Measurements from ENCODE around the gene CYP26B1. TPM values are rescaled to one million over a fixed set of nuclear protein-coding genes. Genes with fewer than 3 reads are reported as not detected.

The CYP26B1 gene
- polyA plus RNA-seq, 1 experiment = 0.27 TPM

GRCh38 chr2:72148837-72149555, 1.3 kb upstream of the CYP26B1 start:
- CTCF ChIA-PET = interaction anchor here (0.9 to 10.2 kb wide), 11 partner anchors 8 to 611 kb away, joined by 4 to 213 read pairs (median 6); no protein-coding TSS in a partner anchor

DNA sequence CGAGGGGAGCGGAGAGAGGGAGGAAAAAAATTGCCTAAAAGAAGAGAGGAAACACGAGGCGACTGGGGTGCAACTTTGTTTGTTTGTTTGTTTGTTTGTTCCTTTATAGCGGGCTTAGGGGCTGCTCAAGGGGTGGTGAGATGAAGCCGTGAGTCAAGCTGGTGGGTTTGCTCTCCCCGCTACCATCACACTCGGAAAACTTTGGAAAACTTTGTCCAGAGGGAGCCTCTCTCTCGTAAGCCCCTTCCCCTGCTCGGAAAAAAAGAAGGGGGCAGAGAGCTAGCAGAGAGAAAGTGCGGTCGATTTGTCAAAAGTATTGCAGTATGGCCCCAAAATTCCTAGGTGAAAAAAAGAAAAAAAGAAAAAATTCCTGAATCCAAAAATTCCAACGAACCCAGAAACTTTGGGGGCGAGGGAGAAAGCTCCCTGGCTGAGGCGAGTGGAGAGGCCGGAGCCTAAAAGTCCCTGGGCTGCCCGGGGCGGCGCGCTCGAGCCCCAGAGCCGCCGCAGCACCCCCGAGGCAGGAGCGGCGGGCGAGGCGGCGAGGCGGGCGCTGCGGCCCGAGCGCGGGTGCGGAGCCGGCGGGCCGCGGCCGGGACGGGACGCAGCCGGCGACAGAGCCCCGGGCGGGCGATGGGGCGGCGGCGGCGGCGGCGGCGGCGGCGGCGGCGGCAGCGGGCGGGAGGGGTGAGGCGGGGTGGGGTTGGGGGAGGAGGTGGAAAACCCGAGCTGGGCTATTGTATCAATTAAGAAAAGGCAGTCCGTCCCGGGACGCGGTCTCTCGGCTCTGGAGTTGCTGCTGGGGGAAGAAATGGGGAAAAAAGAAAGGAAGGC, 558 bp upstream of the CYP26B1 start:
- POLR2A ChIA-PET = interaction anchor here (0.5 kb wide), 1 partner anchor 817 kb away, joined by 9 read pairs; the partner anchor contains the start of gene ZNF638
- CTCF ChIA-PET = interaction anchor here (0.8 to 10.2 kb wide), 6 partner anchors 10 to 599 kb away, joined by 3 to 213 read pairs (median 6); no protein-coding TSS in a partner anchor

More at GRCh38 chr2:72148837-72149555, 1.3 kb upstream of the CYP26B1 start:
- no peak for DNase-seq (ENCODE audit: low read depth)
- peak overlapping the region; percentile 45 for H3K4me3 ChIP-seq (ENCODE audit: low read depth, low read length)
- POLR2A ChIA-PET = interaction anchor here (0.5 to 0.6 kb wide), 3 partner anchors 46 to 817 kb away, joined by 7 to 29 read pairs (median 9); partner anchors contain the start of gene ZNF638
- peaks cover 52% of the 10 kb centered on the region for H3K27me3 ChIP-seq (ENCODE audit: control insufficient read depth, insufficient read depth, low read length)
- H3K36me3 ChIP-seq (ENCODE audit: control insufficient read depth, insufficient read depth, low read length) = no peaks in the 10 kb centered on the region
- no peak for TF ChIP-seq CTCF (IDR thresholded peaks at IDR 0.05; ENCODE audit: insufficient read depth, low read depth, low read length)

GRCh38 chr2:72146347-72147302, 1.0 kb downstream of the CYP26B1 start:
- ChIA-PET CTCF (interaction anchor here (10.2 kb wide), 1 partner anchor 598 kb away, joined by 150 read pairs; no protein-coding TSS in a partner anchor), POLR2A (no interaction called here)
- DNase-seq (ENCODE audit: low read depth) = no peak
- peak overlapping the region; percentile 18; the same call in 1 of the 2 replicates for H3K4me3 ChIP-seq (ENCODE audit: low read depth, low read length)
- H3K27me3 ChIP-seq (ENCODE audit: control insufficient read depth, insufficient read depth, low read length) = peaks cover 56% of the 10 kb centered on the region
- no peak for TF ChIP-seq CTCF (IDR thresholded peaks at IDR 0.05; ENCODE audit: insufficient read depth, low read depth, low read length)
- H3K36me3 ChIP-seq (ENCODE audit: control insufficient read depth, insufficient read depth, low read length) = no peaks in the 10 kb centered on the region

More for the DNA sequence above, 558 bp upstream of the CYP26B1 start:
- no peak for DNase-seq (ENCODE audit: low read depth)
- peaks cover 56% of the 10 kb centered on the region for H3K27me3 ChIP-seq (ENCODE audit: control insufficient read depth, insufficient read depth, low read length)
- TF ChIP-seq CTCF (IDR thresholded peaks at IDR 0.05; ENCODE audit: insufficient read depth, low read depth, low read length) = no peak
- H3K36me3 ChIP-seq (ENCODE audit: control insufficient read depth, insufficient read depth, low read length) = no peaks in the 10 kb centered on the region
- H3K4me3 ChIP-seq (ENCODE audit: low read depth, low read length) = peak overlapping the region; percentile 45

- Histone ChIP-seq H3K4me3 (ENCODE audit: low read depth, low read length) (0 out of 2 replicates have a peak overlapping the region, but pooled peaks have one; percentile 6), H3K27me3 (ENCODE audit: control insufficient read depth, insufficient read depth, low read length) (peaks cover 54% of the 10 kb centered on the region), H3K36me3 (ENCODE audit: control insufficient read depth, insufficient read depth, low read length) (no peaks in the 10 kb centered on the region)
- DNase-seq (ENCODE audit: low read depth) = no peak
- ChIA-PET POLR2A (no interaction called here), CTCF (no interaction called here)
- no peak for TF ChIP-seq CTCF (IDR thresholded peaks at IDR 0.05; ENCODE audit: insufficient read depth, low read depth, low read length)
Measured at GRCh38 chr2:72145658-72146329, 1.9 kb downstream of the CYP26B1 start.

All from BJ (cell line).